ENCODE data around the gene ANKRD34A.

DNA sequence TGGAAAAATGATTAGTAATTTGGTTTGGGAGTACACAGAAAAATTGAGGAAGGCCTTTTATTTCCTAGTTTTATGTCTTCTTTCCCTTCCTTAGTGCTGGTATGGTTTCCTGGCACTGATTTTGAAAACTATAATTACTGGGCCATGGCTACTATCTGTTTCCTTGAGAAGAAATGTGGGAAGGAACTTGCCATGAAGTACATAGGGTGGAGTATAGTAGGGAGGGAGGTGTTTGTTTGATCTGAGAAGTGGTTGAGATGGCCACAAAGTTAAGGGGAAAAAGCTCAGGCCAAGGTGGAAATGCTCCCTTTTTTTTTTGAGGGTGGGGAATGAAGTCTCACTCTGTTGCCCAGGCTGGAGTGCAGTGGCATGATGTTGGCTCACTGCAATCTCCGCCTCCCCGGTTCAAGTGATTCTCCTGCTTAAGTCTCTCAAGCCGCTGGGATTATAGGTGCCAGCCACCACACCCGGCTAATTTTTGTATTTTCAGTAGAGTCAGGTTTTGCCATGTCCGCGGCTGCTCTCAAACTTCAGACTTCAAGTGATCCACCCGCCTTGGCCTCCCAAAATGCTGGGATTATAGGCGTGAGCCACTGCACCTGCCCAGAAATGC is 45.9 kb upstream of the ANKRD34A start:
- TF ChIP-seq, protein P1, sequence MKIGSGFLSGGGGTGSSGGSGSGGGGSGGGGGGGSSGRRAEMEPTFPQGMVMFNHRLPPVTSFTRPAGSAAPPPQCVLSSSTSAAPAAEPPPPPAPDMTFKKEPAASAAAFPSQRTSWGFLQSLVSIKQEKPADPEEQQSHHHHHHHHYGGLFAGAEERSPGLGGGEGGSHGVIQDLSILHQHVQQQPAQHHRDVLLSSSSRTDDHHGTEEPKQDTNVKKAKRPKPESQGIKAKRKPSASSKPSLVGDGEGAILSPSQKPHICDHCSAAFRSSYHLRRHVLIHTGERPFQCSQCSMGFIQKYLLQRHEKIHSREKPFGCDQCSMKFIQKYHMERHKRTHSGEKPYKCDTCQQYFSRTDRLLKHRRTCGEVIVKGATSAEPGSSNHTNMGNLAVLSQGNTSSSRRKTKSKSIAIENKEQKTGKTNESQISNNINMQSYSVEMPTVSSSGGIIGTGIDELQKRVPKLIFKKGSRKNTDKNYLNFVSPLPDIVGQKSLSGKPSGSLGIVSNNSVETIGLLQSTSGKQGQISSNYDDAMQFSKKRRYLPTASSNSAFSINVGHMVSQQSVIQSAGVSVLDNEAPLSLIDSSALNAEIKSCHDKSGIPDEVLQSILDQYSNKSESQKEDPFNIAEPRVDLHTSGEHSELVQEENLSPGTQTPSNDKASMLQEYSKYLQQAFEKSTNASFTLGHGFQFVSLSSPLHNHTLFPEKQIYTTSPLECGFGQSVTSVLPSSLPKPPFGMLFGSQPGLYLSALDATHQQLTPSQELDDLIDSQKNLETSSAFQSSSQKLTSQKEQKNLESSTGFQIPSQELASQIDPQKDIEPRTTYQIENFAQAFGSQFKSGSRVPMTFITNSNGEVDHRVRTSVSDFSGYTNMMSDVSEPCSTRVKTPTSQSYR (CRISPR knock-in tag; IDR thresholded peaks at IDR 0.05) = no peak
- TF ChIP-seq, protein P2, sequence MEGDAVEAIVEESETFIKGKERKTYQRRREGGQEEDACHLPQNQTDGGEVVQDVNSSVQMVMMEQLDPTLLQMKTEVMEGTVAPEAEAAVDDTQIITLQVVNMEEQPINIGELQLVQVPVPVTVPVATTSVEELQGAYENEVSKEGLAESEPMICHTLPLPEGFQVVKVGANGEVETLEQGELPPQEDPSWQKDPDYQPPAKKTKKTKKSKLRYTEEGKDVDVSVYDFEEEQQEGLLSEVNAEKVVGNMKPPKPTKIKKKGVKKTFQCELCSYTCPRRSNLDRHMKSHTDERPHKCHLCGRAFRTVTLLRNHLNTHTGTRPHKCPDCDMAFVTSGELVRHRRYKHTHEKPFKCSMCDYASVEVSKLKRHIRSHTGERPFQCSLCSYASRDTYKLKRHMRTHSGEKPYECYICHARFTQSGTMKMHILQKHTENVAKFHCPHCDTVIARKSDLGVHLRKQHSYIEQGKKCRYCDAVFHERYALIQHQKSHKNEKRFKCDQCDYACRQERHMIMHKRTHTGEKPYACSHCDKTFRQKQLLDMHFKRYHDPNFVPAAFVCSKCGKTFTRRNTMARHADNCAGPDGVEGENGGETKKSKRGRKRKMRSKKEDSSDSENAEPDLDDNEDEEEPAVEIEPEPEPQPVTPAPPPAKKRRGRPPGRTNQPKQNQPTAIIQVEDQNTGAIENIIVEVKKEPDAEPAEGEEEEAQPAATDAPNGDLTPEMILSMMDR (IDR thresholded peaks at IDR 0.05) = no peak
- TF ChIP-seq, protein P3, sequence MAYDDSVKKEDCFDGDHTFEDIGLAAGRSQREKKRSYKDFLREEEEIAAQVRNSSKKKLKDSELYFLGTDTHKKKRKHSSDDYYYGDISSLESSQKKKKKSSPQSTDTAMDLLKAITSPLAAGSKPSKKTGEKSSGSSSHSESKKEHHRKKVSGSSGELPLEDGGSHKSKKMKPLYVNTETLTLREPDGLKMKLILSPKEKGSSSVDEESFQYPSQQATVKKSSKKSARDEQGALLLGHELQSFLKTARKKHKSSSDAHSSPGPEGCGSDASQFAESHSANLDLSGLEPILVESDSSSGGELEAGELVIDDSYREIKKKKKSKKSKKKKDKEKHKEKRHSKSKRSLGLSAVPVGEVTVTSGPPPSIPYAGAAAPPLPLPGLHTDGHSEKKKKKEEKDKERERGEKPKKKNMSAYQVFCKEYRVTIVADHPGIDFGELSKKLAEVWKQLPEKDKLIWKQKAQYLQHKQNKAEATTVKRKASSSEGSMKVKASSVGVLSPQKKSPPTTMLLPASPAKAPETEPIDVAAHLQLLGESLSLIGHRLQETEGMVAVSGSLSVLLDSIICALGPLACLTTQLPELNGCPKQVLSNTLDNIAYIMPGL (CRISPR knock-in tag; IDR thresholded peaks at IDR 0.05) = no peak
